NCI-H1417 (cell line): ENCODE measurements around the gene IER2.
"Not testable (repeated sequence)": the region's sequence is repeated elsewhere in the genome, so short reads cannot be mapped to it uniquely, and the experiment has no call there.

ENCODE experiments used
- DNase-seq, 3 experiments: peaks; one replicate each; lab custom pipeline; 2025; lab: John Stamatoyannopoulos, UW

The IER2 gene

GRCh38 chr19:13164343-13165161 is 14.3 kb downstream of the IER2 start:
- peak in 2 of 3 experiments; percentile 95 to 98 for DNase-seq

- DNase-seq: peak in 1 of 3 experiments; percentile 82
Measured at GRCh38 chr19:13165162-13165997, 15.2 kb downstream of the IER2 start.

GRCh38 chr19:13166151-13166550 is 15.9 kb downstream of the IER2 start:
- not testable (repeated sequence) for DNase-seq

GRCh38 chr19:13169769-13170168 is 19.6 kb downstream of the IER2 start:
- no peak for DNase-seq

GRCh38 chr19:13171146-13171545 is 20.9 kb downstream of the IER2 start:
- DNase-seq: no peak

GRCh38 chr19:13172346-13173138 is 22.3 kb downstream of the IER2 start:
- DNase-seq: peak in 1 of 3 experiments; percentile 20

- DNase-seq: no peak
Measured at GRCh38 chr19:13173139-13173737, 23.0 kb downstream of the IER2 start.

- no peak for DNase-seq
Measured at GRCh38 chr19:13176345-13176744, 26.1 kb downstream of the IER2 start.

GRCh38 chr19:13177584-13177983 is 27.4 kb downstream of the IER2 start:
- DNase-seq: not testable (repeated sequence)

GRCh38 chr19:13178291-13178690 is 28.1 kb downstream of the IER2 start:
- not testable (repeated sequence) for DNase-seq

- no peak for DNase-seq
Measured at GRCh38 chr19:13181747-13182388, 31.7 kb downstream of the IER2 start.

- DNase-seq: not testable (repeated sequence)
Measured at GRCh38 chr19:13184926-13185325, 34.7 kb downstream of the IER2 start.

- DNase-seq: not testable (repeated sequence)
Measured at GRCh38 chr19:13185763-13186657, 35.8 kb downstream of the IER2 start.

- DNase-seq: not testable (repeated sequence)
Measured at GRCh38 chr19:13186688-13187087, 36.5 kb downstream of the IER2 start.

GRCh38 chr19:13187419-13187818 is 37.2 kb downstream of the IER2 start:
- no peak for DNase-seq

- no peak for DNase-seq
Measured at GRCh38 chr19:13189600-13189999, 39.4 kb downstream of the IER2 start.

- DNase-seq: no peak
Measured at GRCh38 chr19:13190781-13191540, 40.8 kb downstream of the IER2 start.

GRCh38 chr19:13195678-13196077 is 45.5 kb downstream of the IER2 start:
- peak in 1 of 3 experiments; percentile 39 for DNase-seq

- no peak for DNase-seq
Measured at GRCh38 chr19:13198634-13199033, 48.4 kb downstream of the IER2 start.
